G401 (cell line): ENCODE results near the gene ZBTB33. TPM values are rescaled to one million over a fixed set of nuclear protein-coding genes. Genes with fewer than 3 reads are reported as not detected.

Experiments used
- DNase-seq: peaks from one replicate; pipeline ENCODE4 v3.0.0-alpha.2; 2015; ENCODE audit warnings: low spot score
- in situ Hi-C: cut with HindIII; loops from 2 replicates; pipeline ENCODE4 v1.10.0; 2016; ENCODE audit warnings: low sequenced_read_pairs, mixed read lengths
- total RNA-seq: library from RNA; depleted of rRNA; stranded (reverse); fragments of >200 nt; shearing (Covaris generic); gene quantifications from 2 replicates; pipeline ENCODE4 v1.2.3, GENCODE V29; 2014; rRNA removed

The ZBTB33 gene
- total RNA-seq, 1 experiment from 2014 or later, result 5.0 TPM

GRCh38 chrX:120301960-120302359, 51.3 kb downstream of the ZBTB33 start:
- in situ Hi-C loops, result no loop called here
- no peak for DNase-seq

- no peak for DNase-seq
- in situ Hi-C loops, result no loop called here
Measured at GRCh38 chrX:120302434-120302833, 51.8 kb downstream of the ZBTB33 start.

DNA sequence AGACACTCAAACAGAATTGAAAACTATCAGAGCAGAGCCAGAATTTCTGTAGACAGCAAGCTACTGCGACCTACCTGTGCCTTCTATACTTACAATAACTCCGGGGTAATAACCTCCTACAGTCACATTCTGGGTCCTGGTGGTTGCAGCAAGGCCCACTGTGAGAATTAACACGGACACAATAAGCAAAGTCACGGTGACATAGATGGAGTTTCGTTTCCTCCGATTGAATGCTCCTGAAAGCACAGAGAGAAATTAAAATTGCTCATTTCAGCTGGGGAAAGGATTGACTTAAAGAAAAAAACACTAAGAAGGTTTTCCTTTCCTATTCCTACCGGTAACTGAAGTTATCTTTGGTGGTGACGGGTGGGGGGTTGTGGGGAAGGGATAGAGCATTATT, 53.6 kb downstream of the ZBTB33 start:
- no peak for DNase-seq
- in situ Hi-C loops, result no loop called here

DNA sequence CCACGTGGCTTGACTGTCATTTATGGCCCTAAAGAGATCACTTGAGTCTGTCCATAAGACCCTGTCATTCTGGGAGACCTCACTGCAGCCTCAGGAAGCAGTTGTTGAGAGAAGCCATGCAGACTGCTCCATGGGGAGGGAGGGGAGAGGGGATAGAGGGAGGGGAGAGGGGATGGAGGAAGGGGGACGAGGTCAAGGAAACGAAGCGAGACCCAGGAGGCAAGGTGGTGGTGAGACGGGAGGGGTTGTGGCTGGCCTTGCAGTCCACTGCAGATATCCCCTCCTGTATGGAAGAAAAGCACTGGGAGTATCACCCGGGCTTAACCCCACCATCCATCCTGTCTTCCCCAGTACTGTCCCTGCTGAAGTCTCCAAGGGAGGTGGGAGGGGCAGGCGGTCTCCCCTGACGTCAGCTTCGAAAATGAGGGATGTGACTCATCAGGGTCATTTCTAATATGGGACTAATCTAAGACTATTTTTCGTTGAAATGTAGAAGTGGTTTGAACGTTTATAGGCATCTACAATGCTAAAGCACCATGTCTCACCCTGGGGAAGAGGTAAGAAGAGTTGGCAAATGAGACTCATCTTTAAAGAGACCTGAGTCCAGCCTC, 55.0 kb downstream of the ZBTB33 start:
- no peak for DNase-seq
- in situ Hi-C loops, result no loop called here

GRCh38 chrX:120306630-120307029, 56.0 kb downstream of the ZBTB33 start:
- no peak for DNase-seq
- in situ Hi-C loops, result no loop called here

Other genes starting within 250 kb of the ZBTB33 start
- gene RHOXF2B, start 173.1 kb upstream of the ZBTB33 start, total RNA-seq, result not detected in 2 replicates
- gene RHOXF1, start 134.9 kb upstream of the ZBTB33 start, total RNA-seq, result not detected in 2 replicates
- not detected in 2 replicates for gene RHOXF2, start 92.2 kb upstream of the ZBTB33 start, total RNA-seq
- not detected in 2 replicates for gene TMEM255A, start 60.6 kb downstream of the ZBTB33 start, total RNA-seq
- not detected in 2 replicates for gene ATP1B4, start 111.3 kb downstream of the ZBTB33 start, total RNA-seq
- 50.5 and 62.6 TPM in 2 replicates for gene LAMP2, start 218.5 kb downstream of the ZBTB33 start, total RNA-seq